Liver (tissue), 9 donors: ENCODE results near the gene BAK1. TPM values are rescaled to one million over a fixed set of nuclear protein-coding genes. Genes with fewer than 3 reads are reported as not detected.

Experiments used
- DNase-seq: peaks from one replicate; pipeline ENCODE4 v3.0.0-alpha.2; 2017; ENCODE audit warnings: low spot score
- H3K27ac ChIP-seq, 2 donors: one replicate each; pipeline ENCODE4 v1.7.0; 2013; ENCODE audit warnings: inconsistent platforms in 2 of 2, low read length in 2 of 2, control low read depth in 1 of 2, low read depth in 1 of 2, mild to moderate bottlenecking in 1 of 2
- H3K27me3 ChIP-seq, 4 donors: one replicate each; pipeline versions ENCODE4 v1.6.1 to v1.7.0; 2013; ENCODE audit warnings: low read length in 3 of 4, inconsistent platforms in 1 of 4, mild to moderate bottlenecking in 1 of 4, moderate library complexity in 1 of 4; ENCODE audit not compliant: control insufficient read depth in 4 of 4, insufficient read depth in 4 of 4
- H3K36me3 ChIP-seq, 4 donors: one replicate each; pipeline versions ENCODE4 v1.6.1 to v1.7.0; 2013; ENCODE audit warnings: low read length in 3 of 4, mild to moderate bottlenecking in 3 of 4, low read depth in 1 of 4, moderate library complexity in 1 of 4; ENCODE audit not compliant: control insufficient read depth in 4 of 4, insufficient read depth in 3 of 4
- H3K4me1 ChIP-seq, 4 donors: one replicate each; pipeline versions ENCODE4 v1.6.1 to v1.7.0; 2013; ENCODE audit warnings: low read length in 3 of 4, mild to moderate bottlenecking in 3 of 4, moderate library complexity in 1 of 4; ENCODE audit not compliant: control insufficient read depth in 4 of 4, insufficient read depth in 4 of 4
- H3K4me3 ChIP-seq, 3 donors: one replicate each; pipeline versions ENCODE4 v1.6.1 to v1.7.0; 2013; ENCODE audit warnings: low read length in 3 of 3, control low read depth in 1 of 3, low read depth in 1 of 3, mild to moderate bottlenecking in 1 of 3
- H3K9ac ChIP-seq, 2 donors: one replicate each; pipeline ENCODE4 v1.7.0; 2013; ENCODE audit warnings: low read length in 2 of 2, mild to moderate bottlenecking in 2 of 2, moderate library complexity in 2 of 2, control low read depth in 1 of 2, low read depth in 1 of 2
- H3K9me3 ChIP-seq, 4 donors: one replicate each; pipeline versions ENCODE4 v1.6.1 to v1.7.0; 2013; ENCODE audit warnings: low read length in 3 of 4; ENCODE audit not compliant: control insufficient read depth in 4 of 4
- CTCF ChIP-seq: fragments of 150-350 bp; IDR thresholded peaks from 2 replicates; pipeline ENCODE4 v1.5.1; 2017; ENCODE audit warnings: improper control_type of control experiment, low read depth, low read length; ENCODE audit not compliant: missing input control
- FOXA1 ChIP-seq: IDR thresholded peaks from 2 replicates; pipeline ENCODE4 v1.6.1; 2016; ENCODE audit warnings: antibody characterized with exemption
- FOXA2 ChIP-seq: IDR thresholded peaks from 2 replicates; pipeline ENCODE4 v1.6.1; 2016; ENCODE audit warnings: antibody characterized with exemption
- GABPA ChIP-seq, 2 donors: IDR thresholded peaks in 1 of 2; conservative IDR thresholded peaks in 1 of 2; 2 replicates each; pipeline ENCODE4 v1.6.1; 2016; ENCODE audit warnings: antibody characterized with exemption in 2 of 2, mild to moderate bottlenecking in 1 of 2, moderate library complexity in 1 of 2
- HNF4A ChIP-seq, 2 donors: conservative IDR thresholded peaks; 2 replicates each; pipeline ENCODE4 v1.6.1; 2016; ENCODE audit warnings: antibody characterized with exemption in 2 of 2, mild to moderate bottlenecking in 2 of 2
- HNF4G ChIP-seq: IDR thresholded peaks from 2 replicates; pipeline ENCODE4 v1.6.1; 2016; ENCODE audit warnings: antibody characterized with exemption
- JUND ChIP-seq, 2 donors: IDR thresholded peaks; 2 replicates each; pipeline ENCODE4 v1.6.1; 2016; ENCODE audit warnings: antibody characterized with exemption in 2 of 2
- NR2F2 ChIP-seq: IDR thresholded peaks from 2 replicates; pipeline ENCODE4 v1.6.1; 2016; ENCODE audit warnings: antibody characterized with exemption
- RAD21 ChIP-seq, 2 donors: IDR thresholded peaks; 2 replicates each; pipeline ENCODE4 v1.6.1; 2016; ENCODE audit warnings: antibody characterized with exemption in 2 of 2, mild to moderate bottlenecking in 2 of 2
- REST ChIP-seq: IDR thresholded peaks from 2 replicates; pipeline ENCODE4 v1.6.1; 2016; ENCODE audit warnings: antibody characterized with exemption, mild to moderate bottlenecking
- RXRA ChIP-seq, 2 donors: IDR thresholded peaks; 2 replicates each; pipeline ENCODE4 v1.6.1; 2017 to 2018; ENCODE audit warnings: antibody characterized with exemption in 2 of 2, mild to moderate bottlenecking in 1 of 2
- TAF1 ChIP-seq: conservative IDR thresholded peaks from 2 replicates; pipeline ENCODE4 v1.6.1; 2016; ENCODE audit warnings: antibody characterized with exemption, mild to moderate bottlenecking
- YY1 ChIP-seq: IDR thresholded peaks from 2 replicates; pipeline ENCODE4 v1.6.1; 2016; ENCODE audit warnings: antibody characterized with exemption, mild to moderate bottlenecking
- ZBTB33 ChIP-seq: IDR thresholded peaks from 2 replicates; pipeline ENCODE4 v1.6.1; 2016; ENCODE audit warnings: antibody characterized with exemption
- WGBS: extraction: QIAGEN DNeasy Blood & Tissue Kit; methylation state at CpG from one replicate; pipeline ENCODE4 v1.1.7; 2013; 5-methylcytosine and 5-hydroxymethylcytosine counted together
- polyA plus RNA-seq, 2 donors: library from polyadenylated mRNA; stranded (reverse) in 1 of 2; unstranded in 1 of 2; fragments of 200-250 nt in 1 of 2; fragments of >200 nt in 1 of 2; fragmentation: Nextera tagmentation in 1 of 2; extraction: Ambion mirVana in 1 of 2; gene quantifications; one replicate each; pipeline versions ENCODE4 v1.2.1 to v1.2.3, GENCODE V29; 2013 to 2015
- total RNA-seq, 2 donors: library from RNA; depleted of rRNA; stranded (reverse); fragments of >200 nt; gene quantifications; one replicate each; pipeline ENCODE4 v1.2.3, GENCODE V29; 2014
- donor health status: healthy.
- donor health status: healthy.
- donor health status: healthy.
- donor health status: healthy.
- donor health status: healthy.

Gene BAK1
- total and polyA plus RNA-seq, 4 donors: 2.4 to 8.7 (median 5.3) TPM

DNA sequence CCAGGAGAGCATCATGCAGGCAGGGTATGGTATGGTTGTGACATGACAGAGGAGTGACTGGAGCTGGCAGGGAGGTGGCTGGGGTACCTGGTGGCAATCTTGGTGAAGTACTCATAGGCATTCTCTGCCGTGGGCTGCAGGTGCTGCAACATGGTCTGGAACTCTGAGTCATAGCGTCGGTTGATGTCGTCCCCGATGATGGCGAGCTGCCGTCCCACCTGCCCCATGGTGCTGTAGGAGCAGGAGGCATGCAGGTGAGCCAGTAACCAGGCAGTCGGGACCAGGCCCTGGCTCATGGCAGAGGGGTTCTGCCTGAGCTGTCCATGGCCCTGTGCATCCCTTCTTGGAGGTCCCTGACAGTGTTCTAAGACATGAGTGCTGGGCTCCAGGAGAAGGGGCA lies 4.9 kb downstream of the BAK1 start:
- WGBS: 93% methylated on average over 8 of the region's 8 CpGs
- Histone ChIP-seq H3K9ac (no peak overlapping the region), H3K4me1 (peaks cover 6 to 27% (median 12%) of the 10 kb centered on the region in 4 donors), H3K36me3 (peaks cover 0 to 20% (median 14%) of the 10 kb centered on the region in 4 donors), H3K4me3 (no peak overlapping the region), H3K9me3 (no peaks in the 10 kb centered on the region), H3K27ac (no peak overlapping the region), H3K27me3 (no peaks in the 10 kb centered on the region)
- TF ChIP-seq GABPA (IDR thresholded peaks at IDR 0.05 in 1 of 2, conservative IDR thresholded peaks at IDR 0.05 in 1 of 2) (no peak), YY1 (no peak), NR2F2 (no peak), ZBTB33 (no peak), CTCF (no peak), REST (no peak), HNF4G (no peak), TAF1 (no peak)
- no peak for DNase-seq

- DNase-seq: no peak
- TF ChIP-seq RXRA (IDR thresholded peaks at IDR 0.05) (no peak), HNF4A (conservative IDR thresholded peaks at IDR 0.05) (no peak), FOXA1 (no peak), GABPA (IDR thresholded peaks at IDR 0.05 in 1 of 2, conservative IDR thresholded peaks at IDR 0.05 in 1 of 2) (no peak), NR2F2 (no peak), HNF4G (no peak), FOXA2 (no peak), REST (no peak), CTCF (no peak), JUND (IDR thresholded peaks at IDR 0.05) (no peak), RAD21 (IDR thresholded peaks at IDR 0.05) (no peak)
- peaks cover 2 to 14% (median 7%) of the 10 kb centered on the region in 4 donors for H3K4me1 ChIP-seq
- WGBS: 66% methylated on average over 11 of the region's 11 CpGs
- no peaks in the 10 kb centered on the region for H3K27me3 ChIP-seq
- peak overlapping the region; percentile 63 to 85 for H3K27ac ChIP-seq
- H3K9me3 ChIP-seq: no peaks in the 10 kb centered on the region
- peaks cover 0 to 19% (median 13%) of the 10 kb centered on the region in 4 donors for H3K36me3 ChIP-seq
- peak overlapping the region in 1 of 2 donors; percentile 2 for H3K9ac ChIP-seq
- peak overlapping the region; percentile 1 to 71 (median 60) for H3K4me3 ChIP-seq
Observed at GRCh38 chr6:33571637-33572316, 8.3 kb downstream of the BAK1 start.
